CD4-positive, alpha-beta T cell treated with Interleukin-17A for 1 hour (primary cell): ENCODE results near the gene SLC4A2.
"Not testable (repeated sequence)": the region's sequence is repeated elsewhere in the genome, so short reads cannot be mapped to it uniquely, and the experiment has no call there.

Experiments
- DNase-seq: peaks from one replicate; pipeline ENCODE4 v3.0.0-alpha.2; 2020

The SLC4A2 gene, protein sequence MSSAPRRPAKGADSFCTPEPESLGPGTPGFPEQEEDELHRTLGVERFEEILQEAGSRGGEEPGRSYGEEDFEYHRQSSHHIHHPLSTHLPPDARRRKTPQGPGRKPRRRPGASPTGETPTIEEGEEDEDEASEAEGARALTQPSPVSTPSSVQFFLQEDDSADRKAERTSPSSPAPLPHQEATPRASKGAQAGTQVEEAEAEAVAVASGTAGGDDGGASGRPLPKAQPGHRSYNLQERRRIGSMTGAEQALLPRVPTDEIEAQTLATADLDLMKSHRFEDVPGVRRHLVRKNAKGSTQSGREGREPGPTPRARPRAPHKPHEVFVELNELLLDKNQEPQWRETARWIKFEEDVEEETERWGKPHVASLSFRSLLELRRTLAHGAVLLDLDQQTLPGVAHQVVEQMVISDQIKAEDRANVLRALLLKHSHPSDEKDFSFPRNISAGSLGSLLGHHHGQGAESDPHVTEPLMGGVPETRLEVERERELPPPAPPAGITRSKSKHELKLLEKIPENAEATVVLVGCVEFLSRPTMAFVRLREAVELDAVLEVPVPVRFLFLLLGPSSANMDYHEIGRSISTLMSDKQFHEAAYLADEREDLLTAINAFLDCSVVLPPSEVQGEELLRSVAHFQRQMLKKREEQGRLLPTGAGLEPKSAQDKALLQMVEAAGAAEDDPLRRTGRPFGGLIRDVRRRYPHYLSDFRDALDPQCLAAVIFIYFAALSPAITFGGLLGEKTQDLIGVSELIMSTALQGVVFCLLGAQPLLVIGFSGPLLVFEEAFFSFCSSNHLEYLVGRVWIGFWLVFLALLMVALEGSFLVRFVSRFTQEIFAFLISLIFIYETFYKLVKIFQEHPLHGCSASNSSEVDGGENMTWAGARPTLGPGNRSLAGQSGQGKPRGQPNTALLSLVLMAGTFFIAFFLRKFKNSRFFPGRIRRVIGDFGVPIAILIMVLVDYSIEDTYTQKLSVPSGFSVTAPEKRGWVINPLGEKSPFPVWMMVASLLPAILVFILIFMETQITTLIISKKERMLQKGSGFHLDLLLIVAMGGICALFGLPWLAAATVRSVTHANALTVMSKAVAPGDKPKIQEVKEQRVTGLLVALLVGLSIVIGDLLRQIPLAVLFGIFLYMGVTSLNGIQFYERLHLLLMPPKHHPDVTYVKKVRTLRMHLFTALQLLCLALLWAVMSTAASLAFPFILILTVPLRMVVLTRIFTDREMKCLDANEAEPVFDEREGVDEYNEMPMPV

DNA sequence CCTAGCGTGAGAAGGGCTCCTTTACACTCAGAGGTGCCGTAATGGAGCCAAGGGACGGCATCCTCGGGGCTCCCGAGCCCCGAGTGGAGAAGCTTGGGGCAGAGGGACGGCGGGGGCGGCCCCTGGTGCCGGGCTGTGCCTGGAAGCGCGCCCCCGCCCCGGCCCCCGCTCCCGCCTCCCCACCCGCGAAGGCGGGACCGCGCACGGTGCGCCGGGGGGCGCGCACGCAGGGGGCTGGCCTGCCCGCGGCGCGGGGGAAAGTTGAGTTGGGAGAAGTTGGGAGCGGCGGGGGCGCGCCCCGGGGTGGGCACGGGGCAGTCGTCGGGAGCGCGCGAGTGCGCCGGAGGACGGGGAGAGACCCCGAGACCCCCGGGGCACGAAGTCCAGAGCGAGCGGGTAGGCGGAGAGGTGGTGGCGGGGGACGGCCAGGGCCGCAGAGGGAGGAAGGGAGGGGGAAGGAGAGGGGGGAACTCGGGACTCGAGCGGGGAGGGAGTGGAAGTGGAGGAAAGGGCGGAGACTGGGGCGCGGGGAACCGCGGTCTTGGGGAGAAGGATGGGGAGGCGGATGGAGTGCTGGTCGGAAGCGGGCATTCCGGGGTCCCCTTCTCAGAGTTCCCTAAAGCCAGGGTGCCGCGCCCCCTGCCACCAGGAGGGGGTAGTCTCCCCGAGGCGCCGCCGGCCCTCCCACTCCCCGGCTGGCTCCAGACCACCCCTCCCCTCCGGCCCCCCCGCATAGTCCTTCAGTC is at the start of gene SLC4A2:
SLC4A2 (plus strand) TSS at position 223 of the 746 bp plus-strand sequence. CDS start 2,399 bp downstream, outside the sequence.
- DNase-seq, result peak; percentile 73

- no peak for DNase-seq
Observed at GRCh38 chr7:151010037-151010306, 49.4 kb upstream of the SLC4A2 start.

DNA sequence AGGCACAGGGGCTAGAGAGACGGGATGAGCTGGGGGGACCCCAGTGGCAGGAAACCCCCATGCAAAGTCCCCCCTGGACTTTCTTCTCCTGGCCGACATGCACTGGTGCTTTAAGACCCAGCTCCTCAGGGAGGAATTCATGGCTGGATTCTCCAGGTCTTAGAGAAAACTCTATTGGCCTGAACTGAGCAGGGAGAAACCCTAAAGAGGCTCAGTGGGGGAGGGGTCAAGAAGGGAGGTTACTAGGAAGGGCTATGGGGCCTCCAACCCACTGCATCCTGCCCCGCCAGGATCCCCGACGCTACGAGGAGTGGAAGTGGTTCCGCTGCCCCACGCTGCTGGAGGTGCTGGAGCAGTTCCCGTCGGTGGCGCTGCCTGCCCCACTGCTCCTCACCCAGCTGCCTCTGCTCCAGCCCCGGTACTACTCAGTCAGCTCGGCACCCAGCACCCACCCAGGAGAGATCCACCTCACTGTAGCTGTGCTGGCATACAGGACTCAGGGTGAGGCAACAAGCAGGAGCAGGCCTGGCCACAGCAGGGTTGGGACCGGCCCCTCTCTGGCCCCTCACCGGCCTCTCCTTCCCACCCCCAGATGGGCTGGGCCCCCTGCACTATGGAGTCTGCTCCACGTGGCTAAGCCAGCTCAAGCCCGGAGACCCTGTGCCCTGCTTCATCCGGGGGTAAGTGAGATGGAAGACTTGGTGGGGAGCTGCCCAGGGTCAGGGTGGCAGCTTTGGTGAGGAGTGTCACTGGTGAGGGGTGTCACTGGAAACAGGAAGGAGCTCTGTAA is 48.9 kb upstream of the SLC4A2 start:
- peak; percentile 58 for DNase-seq

DNA sequence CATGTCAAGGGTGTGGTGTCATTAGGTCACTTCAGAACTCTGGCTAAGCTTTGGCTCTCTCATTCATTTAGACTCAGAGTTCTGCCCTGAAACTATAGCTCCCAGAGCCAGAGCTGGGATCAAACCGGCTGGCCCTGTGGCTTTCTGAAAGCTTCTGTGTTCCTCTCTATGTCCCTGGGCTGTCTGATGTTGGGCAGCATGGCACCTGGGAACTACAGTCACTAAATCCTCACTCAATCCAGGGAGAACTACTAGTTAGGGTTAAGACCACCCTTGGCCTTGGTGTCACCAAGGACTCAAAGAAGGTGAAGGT is 48.3 kb upstream of the SLC4A2 start:
- no peak for DNase-seq

- DNase-seq, result not testable (repeated sequence)
Observed at GRCh38 chr7:151011616-151012015, 47.8 kb upstream of the SLC4A2 start.

- DNase-seq, result no peak
Observed at GRCh38 chr7:151012031-151012692, 47.2 kb upstream of the SLC4A2 start.

GRCh38 chr7:151012911-151013347 is 46.5 kb upstream of the SLC4A2 start:
- DNase-seq, result peak; percentile 30

- DNase-seq, result no peak
Observed at GRCh38 chr7:151013356-151013732, 46.0 kb upstream of the SLC4A2 start.

DNA sequence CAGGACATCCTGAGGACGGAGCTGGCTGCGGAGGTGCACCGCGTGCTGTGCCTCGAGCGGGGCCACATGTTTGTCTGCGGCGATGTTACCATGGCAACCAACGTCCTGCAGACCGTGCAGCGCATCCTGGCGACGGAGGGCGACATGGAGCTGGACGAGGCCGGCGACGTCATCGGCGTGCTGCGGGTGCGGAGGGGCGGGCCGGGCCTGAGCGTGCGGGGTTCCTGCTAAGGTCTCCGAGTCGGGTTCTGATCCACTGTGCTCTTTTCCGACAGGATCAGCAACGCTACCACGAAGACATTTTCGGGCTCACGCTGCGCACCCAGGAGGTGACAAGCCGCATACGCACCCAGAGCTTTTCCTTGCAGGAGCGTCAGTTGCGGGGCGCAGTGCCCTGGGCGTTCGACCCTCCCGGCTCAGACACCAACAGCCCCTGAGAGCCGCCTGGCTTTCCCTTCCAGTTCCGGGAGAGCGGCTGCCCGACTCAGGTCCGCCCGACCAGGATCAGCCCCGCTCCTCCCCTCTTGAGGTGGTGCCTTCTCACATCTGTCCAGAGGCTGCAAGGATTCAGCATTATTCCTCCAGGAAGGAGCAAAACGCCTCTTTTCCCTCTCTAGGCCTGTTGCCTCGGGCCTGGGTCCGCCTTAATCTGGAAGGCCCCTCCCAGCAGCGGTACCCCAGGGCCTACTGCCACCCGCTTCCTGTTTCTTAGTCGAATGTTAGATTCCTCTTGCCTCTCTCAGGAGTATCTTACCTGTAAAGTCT is 45.5 kb upstream of the SLC4A2 start:
- DNase-seq, result peak; percentile 96

DNA sequence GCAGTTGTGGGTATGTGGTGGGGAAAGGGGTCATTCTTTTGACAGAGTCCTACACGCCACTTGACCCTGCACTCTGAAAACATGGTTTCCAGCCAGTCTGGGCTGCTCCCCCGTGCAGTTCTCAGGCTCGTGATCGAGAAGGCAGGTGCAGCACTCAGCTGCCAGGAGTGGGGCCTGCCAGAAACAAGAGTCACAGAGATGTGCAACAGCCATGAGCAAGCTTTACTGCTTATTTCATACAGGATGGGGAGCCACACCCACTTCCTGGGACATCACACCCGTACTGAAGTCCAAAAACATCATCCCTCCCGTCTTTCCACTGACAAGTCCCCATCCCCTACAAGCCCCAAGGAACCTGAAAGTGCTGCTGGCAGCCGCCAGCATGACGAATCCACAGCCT is 44.4 kb upstream of the SLC4A2 start:
- DNase-seq, result peak; percentile 49

DNA sequence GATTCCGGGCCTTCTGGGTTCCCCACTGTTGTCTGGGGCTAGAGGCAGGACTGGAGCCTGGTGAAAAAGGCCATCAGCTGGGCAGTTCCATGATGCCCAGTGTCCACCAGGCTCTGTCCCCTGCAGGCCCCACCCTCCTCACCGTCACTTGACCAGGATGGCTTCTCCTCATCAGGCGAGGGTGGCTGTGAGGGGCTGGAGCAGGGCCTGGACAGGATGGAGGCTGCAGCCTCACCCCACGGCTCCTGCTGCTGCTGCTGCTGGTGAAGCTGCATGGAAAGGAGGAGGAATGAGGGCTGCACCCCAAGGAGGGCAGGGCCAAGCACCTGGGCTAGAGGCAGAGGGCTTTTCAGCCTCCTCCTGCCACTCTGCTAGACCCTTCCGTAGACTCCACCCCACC is 43.4 kb upstream of the SLC4A2 start:
- no peak for DNase-seq

- DNase-seq, result no peak
Observed at GRCh38 chr7:151016505-151016904, 42.9 kb upstream of the SLC4A2 start.

DNA sequence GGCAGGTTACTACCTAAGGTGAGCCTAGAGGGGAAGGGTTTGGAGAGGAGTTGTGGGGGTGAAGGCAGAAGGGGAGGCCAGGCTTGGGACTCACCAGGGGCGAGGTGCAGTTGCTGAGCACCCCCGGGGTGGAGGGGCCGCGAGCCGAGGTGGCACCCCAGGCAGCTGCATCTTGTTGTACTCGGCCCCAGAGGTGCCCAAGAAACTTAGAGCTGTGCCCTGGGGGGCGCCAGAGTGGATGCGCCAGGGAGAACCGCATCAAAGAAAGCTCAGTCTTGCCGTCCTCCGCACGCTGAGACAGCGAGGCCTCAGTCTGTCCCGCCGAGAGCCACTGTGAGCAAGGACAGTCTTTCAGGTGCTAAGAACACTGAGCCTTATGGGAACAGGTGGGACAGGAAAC is 42.4 kb upstream of the SLC4A2 start:
- no peak for DNase-seq

DNA sequence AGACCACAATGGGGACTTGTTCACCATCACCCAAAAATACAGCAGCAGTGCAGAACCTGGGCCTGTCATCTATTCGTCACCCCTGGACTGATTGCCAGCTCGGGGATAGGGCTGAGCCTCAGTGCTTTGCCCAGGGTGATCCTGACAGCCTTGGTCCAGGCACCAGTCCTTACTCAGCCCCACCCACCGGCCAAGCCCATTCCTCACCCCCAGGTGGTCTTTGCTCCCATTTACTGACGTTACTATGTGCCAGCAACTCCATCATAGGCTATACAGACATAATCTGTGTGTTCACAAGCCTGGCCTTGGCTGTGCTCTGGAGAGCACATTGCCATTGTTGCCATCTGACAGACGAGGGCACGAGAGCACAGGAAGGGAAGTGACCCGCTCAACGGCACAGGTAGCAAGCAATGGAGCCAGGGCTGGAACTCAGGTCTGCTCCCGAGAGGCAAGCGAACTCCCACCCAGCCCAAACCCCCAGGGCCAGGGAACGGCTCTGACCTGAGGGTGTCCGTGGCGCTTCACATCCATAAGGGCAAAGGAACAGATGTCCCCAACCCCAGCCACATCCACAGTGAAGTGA is 41.9 kb upstream of the SLC4A2 start:
- DNase-seq, result no peak

GRCh38 chr7:151017953-151018420 is 41.4 kb upstream of the SLC4A2 start:
- peak; percentile 83 for DNase-seq

DNA sequence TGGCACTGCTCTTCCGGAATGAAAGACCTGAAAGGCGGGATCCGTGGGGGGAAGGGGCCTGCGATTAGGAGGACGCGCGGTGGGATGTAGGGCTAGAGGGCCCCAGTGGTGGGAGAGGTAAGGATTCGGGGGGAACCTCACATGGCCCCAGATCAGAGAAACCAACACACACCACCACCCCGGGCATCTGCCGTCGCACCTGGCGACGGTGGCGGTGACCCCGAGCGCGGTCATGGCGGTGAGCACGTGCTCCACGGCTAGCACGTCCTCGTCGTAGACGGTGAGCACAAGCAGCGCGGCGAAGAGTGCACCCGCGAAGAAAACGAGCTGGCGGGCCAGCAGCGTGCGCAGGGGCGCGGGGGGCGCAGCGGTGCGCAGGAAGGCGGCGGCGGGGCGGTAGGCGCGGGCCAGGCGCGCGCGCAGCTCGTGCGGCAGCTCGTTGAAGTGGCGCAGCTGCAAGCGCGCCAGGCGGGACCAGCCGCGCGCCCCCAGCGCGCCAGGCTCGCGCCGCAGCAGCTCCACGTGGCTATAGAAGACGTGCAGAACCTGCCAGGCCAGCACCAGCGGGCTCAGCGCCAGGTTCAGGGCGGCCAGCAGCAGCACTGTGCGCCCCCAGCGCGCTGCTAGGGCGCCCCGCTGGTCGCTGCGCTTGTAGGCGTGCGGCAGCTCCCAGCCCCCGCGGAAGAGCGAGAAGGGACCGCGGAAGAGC is 40.8 kb upstream of the SLC4A2 start:
- peak; percentile 47 for DNase-seq

GRCh38 chr7:151019130-151019447 is 40.3 kb upstream of the SLC4A2 start:
- no peak for DNase-seq

GRCh38 chr7:151020231-151020630 is 39.2 kb upstream of the SLC4A2 start:
- DNase-seq, result no peak

DNA sequence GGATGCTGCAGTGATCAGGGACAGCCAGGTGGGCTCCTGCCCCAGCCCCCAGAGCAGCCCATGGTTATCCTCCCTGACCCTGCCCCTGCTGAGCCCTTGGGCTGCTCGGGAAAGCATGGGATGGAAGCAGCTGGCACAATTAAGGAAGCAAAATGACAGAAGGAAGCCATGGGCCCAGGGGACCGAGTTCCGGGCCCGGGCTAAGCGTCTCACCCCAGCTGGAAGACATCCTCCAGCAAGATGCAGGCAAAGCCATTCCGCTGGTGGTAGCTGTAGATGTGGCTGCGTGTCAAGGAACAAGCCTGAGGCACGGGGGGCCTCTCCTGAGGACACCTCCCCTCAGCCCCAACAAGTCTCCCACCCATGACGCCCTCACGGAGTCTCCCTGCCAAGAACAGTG is 36.2 kb upstream of the SLC4A2 start:
- DNase-seq, result no peak
